SU-DHL-6 (cell line): Measurements from ENCODE around the gene CACNB4.

Experiments used
- H2AFZ ChIP-seq: fragments of 200-600 bp; sonication (generic); 2 replicates; pipeline ENCODE4 v1.6.1; 2014; ENCODE audit warnings: low read depth, mild to moderate bottlenecking, moderate library complexity, mixed read lengths, antibody characterized with exemption, low read length; ENCODE audit not compliant: severe bottlenecking
- H3F3A ChIP-seq: fragments of 200-600 bp; shearing (Covaris generic); 2 replicates; pipeline ENCODE4 v1.6.0; 2016; ENCODE audit warnings: antibody characterized with exemption, mild to moderate bottlenecking; ENCODE audit not compliant: insufficient read depth
- H3K27ac ChIP-seq: fragments of 200-600 bp; sonication (generic); 2 replicates; pipeline ENCODE4 v1.5.1; 2016; ENCODE audit warnings: low read depth, mild to moderate bottlenecking, low read length, moderate library complexity, mixed read lengths
- H3K27me3 ChIP-seq: fragments of 200-600 bp; sonication (generic), shearing (Covaris generic); 2 replicates; pipeline ENCODE4 v1.6.0; 2014; ENCODE audit warnings: mild to moderate bottlenecking, low read length
- H3K36me3 ChIP-seq: fragments of 200-600 bp; sonication (generic); 2 replicates; pipeline ENCODE4 v1.6.1; 2014; ENCODE audit warnings: mild to moderate bottlenecking, low read length, mixed read lengths
- H3K4me2 ChIP-seq: fragments of 300-600, 200-600 bp; shearing (Covaris generic), sonication (generic); 2 replicates; pipeline ENCODE4 v1.6.0; 2014; ENCODE audit warnings: low read length, low read depth, mild to moderate bottlenecking; ENCODE audit not compliant: poor library complexity, severe bottlenecking
- H3K4me3 ChIP-seq: fragments of 200-600 bp; sonication (generic); 2 replicates; pipeline ENCODE4 v1.5.1; 2014; ENCODE audit warnings: antibody characterized with exemption, low read length, mild to moderate bottlenecking, mixed read lengths; ENCODE audit not compliant: insufficient read depth, poor library complexity, severe bottlenecking
- H3K79me2 ChIP-seq: fragments of 200-600 bp; sonication (generic); 2 replicates; pipeline ENCODE4 v1.6.1; 2014; ENCODE audit warnings: mild to moderate bottlenecking, low read length, moderate library complexity; ENCODE audit not compliant: insufficient read depth
- H3K9ac ChIP-seq: fragments of 200-600 bp; sonication (generic); 2 replicates; pipeline ENCODE4 v1.7.0; 2014; ENCODE audit warnings: mild to moderate bottlenecking, low read length
- H3K9me2 ChIP-seq: fragments of 200-600 bp; sonication (generic); replicated peaks from 2 replicates; pipeline ENCODE4 v1.6.1; 2014; ENCODE audit warnings: low read length; ENCODE audit not compliant: insufficient read depth
- H3K9me3 ChIP-seq: fragments of 200-600 bp; sonication (generic); 2 replicates; pipeline ENCODE4 v1.6.1; 2014; ENCODE audit warnings: low read length, mixed read lengths; ENCODE audit not compliant: insufficient read depth
- H4K20me1 ChIP-seq: fragments of 200-600 bp; sonication (generic); 2 replicates; pipeline ENCODE4 v1.6.1; 2014; ENCODE audit warnings: low read depth, mild to moderate bottlenecking, antibody characterized with exemption, low read length, moderate library complexity, mixed read lengths
- EZH2phosphoT487 ChIP-seq: fragments of 200-600 bp; sonication (generic), shearing (Covaris generic); conservative IDR thresholded peaks from 2 replicates; pipeline ENCODE4 v1.6.1; 2018; ENCODE audit warnings: mild to moderate bottlenecking, antibody characterized with exemption, low read length, moderate library complexity, mixed read lengths
- TF ChIP-seq, protein P1 (sequence below): fragments of 200-600 bp; sonication (generic); IDR thresholded peaks from one replicate; pipeline ENCODE4 v1.5.1; 2017; ENCODE audit warnings: antibody characterized with exemption, mild to moderate bottlenecking, low read length, moderate library complexity; ENCODE audit not compliant: insufficient read depth, poor library complexity, severe bottlenecking

The CACNB4 gene

DNA sequence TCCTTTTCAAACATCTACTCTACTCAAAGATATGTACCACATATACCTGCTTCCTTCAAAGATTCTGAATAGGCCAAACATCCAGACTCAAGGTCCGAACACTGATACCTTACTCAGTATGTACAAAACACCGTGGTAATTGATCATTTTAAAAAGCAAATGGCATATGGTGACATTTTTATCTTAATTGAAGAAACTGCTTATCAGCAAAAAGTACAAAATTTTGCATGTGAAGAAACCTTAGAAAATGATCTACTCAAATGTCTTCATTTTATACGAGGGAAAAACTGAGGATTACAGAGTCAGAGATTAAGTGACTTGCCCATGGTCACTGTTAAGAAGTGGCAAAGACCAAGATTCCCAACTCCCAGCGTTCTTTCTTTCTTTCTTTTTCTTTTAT, 133.0 kb downstream of the CACNB4 start:
- Histone ChIP-seq H3K4me3 (no peak overlapping the region), H3K9ac (no peak overlapping the region), H3K9me2 (no peaks in the 10 kb centered on the region), H3K79me2 (no peaks in the 10 kb centered on the region), H3K36me3 (no peaks in the 10 kb centered on the region), H3K4me2 (no peak overlapping the region), H3F3A (no peaks in the 10 kb centered on the region), H2AFZ (no peak overlapping the region), H4K20me1 (no peaks in the 10 kb centered on the region), H3K27ac (no peak overlapping the region), H3K9me3 (no peaks in the 10 kb centered on the region), H3K27me3 (no peaks in the 10 kb centered on the region)
- TF ChIP-seq, protein P1, sequence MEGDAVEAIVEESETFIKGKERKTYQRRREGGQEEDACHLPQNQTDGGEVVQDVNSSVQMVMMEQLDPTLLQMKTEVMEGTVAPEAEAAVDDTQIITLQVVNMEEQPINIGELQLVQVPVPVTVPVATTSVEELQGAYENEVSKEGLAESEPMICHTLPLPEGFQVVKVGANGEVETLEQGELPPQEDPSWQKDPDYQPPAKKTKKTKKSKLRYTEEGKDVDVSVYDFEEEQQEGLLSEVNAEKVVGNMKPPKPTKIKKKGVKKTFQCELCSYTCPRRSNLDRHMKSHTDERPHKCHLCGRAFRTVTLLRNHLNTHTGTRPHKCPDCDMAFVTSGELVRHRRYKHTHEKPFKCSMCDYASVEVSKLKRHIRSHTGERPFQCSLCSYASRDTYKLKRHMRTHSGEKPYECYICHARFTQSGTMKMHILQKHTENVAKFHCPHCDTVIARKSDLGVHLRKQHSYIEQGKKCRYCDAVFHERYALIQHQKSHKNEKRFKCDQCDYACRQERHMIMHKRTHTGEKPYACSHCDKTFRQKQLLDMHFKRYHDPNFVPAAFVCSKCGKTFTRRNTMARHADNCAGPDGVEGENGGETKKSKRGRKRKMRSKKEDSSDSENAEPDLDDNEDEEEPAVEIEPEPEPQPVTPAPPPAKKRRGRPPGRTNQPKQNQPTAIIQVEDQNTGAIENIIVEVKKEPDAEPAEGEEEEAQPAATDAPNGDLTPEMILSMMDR = no peak
- TF ChIP-seq EZH2phosphoT487 = no peak

DNA sequence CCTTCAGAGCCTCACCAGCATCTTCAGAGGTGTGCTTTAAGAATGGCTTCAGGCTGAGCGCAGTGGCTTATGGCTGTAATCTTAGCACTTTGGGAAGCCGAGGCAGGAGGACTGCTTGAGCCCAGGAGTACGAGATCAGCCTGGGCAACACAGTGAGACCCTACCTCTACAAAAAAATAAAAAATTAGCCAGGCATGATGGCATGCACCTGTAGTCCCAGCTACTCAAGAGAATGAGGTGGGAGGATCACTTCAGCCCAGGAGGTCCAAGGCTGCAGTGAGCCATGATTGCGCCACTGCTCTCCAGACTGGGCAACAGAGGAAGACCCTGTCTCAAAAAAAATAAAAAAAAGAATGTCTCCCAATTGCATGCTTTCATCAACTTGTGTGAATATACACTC, 137.3 kb downstream of the CACNB4 start:
- no peak for TF ChIP-seq EZH2phosphoT487
- TF ChIP-seq, protein P1 = no peak
- Histone ChIP-seq H4K20me1 (no peaks in the 10 kb centered on the region), H3K79me2 (no peaks in the 10 kb centered on the region), H3K4me2 (no peak overlapping the region), H3K27me3 (no peaks in the 10 kb centered on the region), H2AFZ (no peak overlapping the region), H3K9me3 (no peaks in the 10 kb centered on the region), H3K9ac (no peak overlapping the region), H3F3A (no peaks in the 10 kb centered on the region), H3K27ac (no peak overlapping the region), H3K4me3 (no peak overlapping the region), H3K9me2 (no peaks in the 10 kb centered on the region), H3K36me3 (no peaks in the 10 kb centered on the region)

DNA sequence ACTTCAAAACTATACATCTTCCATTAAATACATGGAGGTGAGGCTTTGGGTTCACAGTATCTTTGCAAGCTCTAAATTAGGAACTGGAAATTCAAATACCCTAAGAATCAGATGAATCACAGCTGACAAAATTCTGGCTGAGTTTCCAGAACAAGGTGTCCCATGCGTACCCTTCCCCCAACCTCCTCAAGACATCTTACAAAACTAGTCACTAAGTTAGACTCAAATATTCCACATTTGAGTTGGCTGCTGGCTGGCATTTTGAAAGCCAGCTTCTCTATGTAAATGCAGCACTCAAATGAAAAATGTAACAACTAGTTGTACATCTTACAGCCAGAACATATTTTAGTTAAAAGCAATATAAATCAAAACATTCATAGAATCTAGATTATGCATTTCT, 139.6 kb downstream of the CACNB4 start:
- Histone ChIP-seq H3K9ac (no peak overlapping the region), H3K9me3 (no peaks in the 10 kb centered on the region), H3K4me2 (no peak overlapping the region), H3K4me3 (no peak overlapping the region), H2AFZ (no peak overlapping the region), H3K27ac (no peak overlapping the region), H3F3A (no peaks in the 10 kb centered on the region), H3K36me3 (no peaks in the 10 kb centered on the region), H3K27me3 (no peaks in the 10 kb centered on the region), H3K9me2 (no peaks in the 10 kb centered on the region), H4K20me1 (no peaks in the 10 kb centered on the region), H3K79me2 (no peaks in the 10 kb centered on the region)
- TF ChIP-seq, protein P1 = no peak
- no peak for TF ChIP-seq EZH2phosphoT487

DNA sequence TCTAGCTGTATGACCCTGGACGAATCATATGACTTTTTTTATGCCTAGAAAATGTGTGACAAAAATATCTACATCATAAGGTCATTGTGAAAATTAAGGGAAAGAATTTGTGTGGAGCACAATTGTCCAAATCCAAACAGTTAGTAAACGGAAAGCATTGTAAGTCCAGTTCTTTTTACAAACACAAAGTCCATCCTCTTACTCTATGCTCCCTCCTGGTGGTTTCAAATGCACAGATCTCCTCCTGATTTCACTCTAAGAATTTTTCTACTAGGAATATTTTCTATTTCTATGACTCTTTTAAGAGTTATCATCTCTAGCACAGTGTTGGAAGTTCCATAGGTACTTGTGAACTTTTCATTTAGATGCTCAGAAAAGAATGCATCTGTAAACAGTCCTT, 145.4 kb downstream of the CACNB4 start:
- H3K27me3 ChIP-seq = no peaks in the 10 kb centered on the region
- TF ChIP-seq, protein P1 = no peak
- TF ChIP-seq EZH2phosphoT487 = no peak
- no peaks in the 10 kb centered on the region for H3K36me3 ChIP-seq

More for the DNA sequence above, 145.4 kb downstream of the CACNB4 start:
- Histone ChIP-seq H3K9ac (no peak overlapping the region), H3K79me2 (no peaks in the 10 kb centered on the region), H3F3A (no peaks in the 10 kb centered on the region), H3K9me3 (no peaks in the 10 kb centered on the region), H3K4me3 (no peak overlapping the region), H2AFZ (no peak overlapping the region), H3K9me2 (no peaks in the 10 kb centered on the region), H3K27ac (no peak overlapping the region), H3K4me2 (no peak overlapping the region), H4K20me1 (no peaks in the 10 kb centered on the region)
